GM21528 (cell line): Measurements from ENCODE around the gene GPR135.

Experiments
- ATAC-seq: cut with Tn5 transposase; IDR thresholded peaks from one replicate; pipeline ENCODE4 v1.9.1; 2021; ENCODE audit warnings: mild to moderate bottlenecking, moderate library complexity; ENCODE audit not compliant: unreplicated experiment, low FRiP score

The GPR135 gene, protein sequence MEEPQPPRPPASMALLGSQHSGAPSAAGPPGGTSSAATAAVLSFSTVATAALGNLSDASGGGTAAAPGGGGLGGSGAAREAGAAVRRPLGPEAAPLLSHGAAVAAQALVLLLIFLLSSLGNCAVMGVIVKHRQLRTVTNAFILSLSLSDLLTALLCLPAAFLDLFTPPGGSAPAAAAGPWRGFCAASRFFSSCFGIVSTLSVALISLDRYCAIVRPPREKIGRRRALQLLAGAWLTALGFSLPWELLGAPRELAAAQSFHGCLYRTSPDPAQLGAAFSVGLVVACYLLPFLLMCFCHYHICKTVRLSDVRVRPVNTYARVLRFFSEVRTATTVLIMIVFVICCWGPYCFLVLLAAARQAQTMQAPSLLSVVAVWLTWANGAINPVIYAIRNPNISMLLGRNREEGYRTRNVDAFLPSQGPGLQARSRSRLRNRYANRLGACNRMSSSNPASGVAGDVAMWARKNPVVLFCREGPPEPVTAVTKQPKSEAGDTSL

DNA sequence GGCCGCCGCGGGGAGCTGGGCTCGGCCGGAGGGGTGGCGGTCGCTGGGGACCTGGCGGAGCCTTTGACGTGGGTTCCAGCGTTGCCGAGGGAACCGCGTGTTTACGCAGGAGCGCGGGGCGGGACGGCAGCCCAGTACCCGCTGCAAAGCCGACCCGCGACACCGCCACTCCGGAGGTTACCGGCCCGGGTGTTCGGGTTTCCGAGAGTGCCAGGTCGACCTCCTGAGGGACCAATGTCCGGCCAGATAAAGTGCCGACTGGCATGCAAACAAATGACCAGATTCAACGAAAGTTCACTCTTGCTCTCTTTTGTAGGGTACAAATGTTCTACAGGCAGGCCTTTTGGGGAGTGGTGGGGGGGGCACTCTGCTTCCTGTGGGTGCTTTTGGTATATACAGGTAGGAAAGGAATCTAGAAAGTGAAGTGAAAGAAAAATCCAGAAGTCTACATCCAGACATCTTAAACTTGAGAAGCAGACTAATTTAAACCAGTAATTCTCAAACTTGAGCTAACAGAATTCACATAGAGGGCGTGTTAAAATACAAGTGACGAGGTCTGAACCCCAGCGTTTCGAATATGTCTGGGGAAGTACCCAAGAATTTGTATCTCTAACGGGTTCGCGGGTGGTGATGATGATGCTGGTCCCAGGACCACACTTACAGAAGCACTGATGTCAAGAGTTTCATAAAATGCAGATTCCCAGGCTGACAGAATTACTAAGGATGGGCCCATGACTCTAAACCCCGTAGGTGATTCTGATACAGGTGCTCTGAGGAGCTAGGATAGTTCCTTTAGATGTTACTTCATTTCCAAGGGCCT lies at the start of gene GPR135:
GPR135 (minus strand) TSS at position 65 of the 820 bp plus-strand sequence. CDS start 154 bp downstream, outside the sequence.
- ATAC-seq: peak; percentile 38

DNA sequence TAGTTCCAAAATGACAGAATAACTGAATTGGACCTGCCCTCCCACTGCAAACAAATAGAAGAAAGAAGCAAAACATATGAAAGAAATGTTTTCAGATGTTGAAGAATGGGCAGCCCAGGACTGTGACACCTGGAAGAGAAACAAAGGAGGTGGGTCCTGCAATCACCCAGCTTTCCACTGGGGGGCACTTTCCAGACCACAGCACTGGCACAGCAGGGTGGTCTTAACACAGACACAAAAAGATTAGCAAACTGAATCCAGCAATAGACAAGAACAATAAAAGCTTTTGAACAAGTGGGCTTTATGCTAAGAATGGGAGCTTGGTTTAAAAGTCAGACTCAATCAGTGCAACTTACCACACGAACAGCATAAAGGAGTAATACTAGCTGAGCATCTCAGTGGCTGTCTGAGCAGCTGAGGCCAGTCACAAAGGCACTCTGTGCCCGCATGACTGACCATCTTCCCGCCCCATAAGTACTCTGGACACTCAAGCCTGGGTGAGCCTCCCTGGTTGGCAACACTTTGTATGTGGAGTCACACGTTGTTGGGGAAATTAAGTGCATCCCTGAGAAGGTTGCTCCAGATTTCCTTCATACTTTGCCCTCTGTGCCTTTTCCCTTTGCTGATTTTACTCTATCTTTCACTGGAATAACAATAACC lies 46.9 kb upstream of the GPR135 start:
- no peak for ATAC-seq

DNA sequence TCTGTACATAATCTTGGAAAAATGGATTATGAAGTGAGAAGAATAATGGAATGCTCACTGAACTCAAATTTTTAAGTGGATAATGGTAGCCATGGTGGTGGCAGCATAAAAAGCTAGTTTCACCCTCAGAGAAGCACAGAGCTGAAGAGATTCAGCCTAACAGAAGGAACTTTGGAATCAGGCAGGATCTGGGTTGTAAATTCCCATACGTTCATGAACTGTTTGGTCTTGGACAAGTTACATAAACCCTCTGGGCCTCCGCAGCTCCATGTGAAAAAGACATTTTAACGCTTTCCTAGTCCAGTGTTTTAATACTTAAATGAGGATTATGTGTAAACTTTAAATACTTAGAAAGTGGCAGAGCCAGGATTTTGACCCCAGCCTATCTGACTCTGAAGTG lies 45.8 kb upstream of the GPR135 start:
- no peak for ATAC-seq

DNA sequence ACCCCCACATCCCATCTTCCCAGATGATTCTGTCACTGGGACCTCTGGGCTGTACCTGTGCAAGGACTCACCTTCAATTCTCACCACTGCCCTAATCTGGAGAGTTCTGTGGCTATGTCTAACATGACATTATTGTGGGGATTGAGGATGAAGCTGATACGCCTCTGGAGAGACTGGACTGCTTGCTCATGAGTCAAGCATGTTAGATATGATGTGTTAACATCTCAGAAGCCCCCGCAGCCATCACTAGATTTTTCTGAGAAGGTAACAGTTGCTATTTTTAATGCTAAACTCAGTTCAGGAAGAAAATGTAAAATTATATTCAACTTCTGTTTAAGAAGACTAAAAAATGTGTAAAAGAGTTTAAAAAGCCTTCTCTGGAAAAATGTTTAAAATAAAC lies 44.8 kb upstream of the GPR135 start:
- no peak for ATAC-seq

DNA sequence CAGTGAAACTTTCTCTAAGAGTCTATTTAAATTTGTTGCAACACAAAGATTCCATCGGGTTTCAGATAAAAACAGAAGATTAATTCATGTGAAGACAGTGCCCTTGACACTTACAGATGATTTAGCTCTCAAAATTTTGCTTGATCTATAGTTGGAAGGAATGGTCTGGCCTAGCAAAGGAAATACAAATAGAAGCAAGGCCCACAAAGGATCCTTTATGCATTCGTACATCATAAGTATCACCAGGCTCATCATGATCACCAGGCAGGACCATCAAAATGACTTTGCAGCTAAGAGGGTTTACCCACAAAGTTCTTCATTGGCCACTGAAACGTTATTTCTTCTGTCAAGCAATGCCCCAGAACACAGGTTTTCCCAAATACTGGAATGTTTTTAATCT lies 43.9 kb upstream of the GPR135 start:
- ATAC-seq: no peak

DNA sequence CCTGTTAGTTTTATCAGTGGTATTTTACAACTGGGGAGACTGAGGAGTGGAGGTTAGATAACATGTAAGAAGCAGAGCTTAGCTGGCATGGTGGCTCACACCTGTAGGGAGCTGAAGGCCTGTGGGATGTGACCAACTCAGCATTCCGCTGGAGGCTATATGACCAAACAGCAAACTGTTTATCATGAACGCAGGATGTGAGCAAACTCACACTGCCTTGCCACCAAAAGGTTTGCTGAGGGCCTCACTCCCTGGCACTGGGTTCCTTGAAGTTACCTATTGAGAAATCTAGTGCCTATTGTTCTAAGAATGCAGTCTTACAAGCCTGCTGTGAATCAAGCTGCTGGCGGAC lies 42.5 kb upstream of the GPR135 start:
- no peak for ATAC-seq

DNA sequence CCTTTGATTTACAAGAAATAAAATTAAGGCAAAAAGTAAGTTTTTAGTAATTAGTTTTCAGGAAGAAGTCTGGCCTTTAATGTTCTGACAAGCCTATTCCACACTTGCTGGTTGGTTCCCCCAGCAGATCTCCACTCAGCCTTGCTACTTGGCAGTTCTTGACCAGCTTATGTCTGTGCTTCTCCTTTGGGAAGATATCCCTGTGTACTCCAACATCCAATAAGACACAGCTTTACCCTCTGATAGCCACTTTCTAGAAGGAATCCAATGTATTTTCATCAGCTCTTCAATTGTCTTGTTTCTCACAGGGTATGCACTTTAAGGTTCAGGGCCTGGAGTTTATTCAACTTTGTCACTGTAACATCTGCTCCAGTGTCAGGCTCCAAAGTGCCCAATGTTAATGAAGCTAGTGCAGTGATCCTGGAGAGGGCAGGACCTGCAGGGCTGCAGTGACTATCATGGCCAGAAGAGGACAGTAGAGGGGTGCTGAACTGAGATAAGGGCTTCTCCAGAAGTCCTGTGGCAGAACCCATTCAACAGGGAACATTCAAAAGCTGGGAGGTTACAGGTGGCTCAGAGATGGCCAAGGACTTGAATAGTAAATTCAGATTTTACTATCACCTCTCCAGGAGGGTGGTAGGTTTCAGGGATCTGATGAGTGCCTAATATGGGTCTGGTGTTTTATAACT lies 42.0 kb upstream of the GPR135 start:
- peak; percentile 81 for ATAC-seq

DNA sequence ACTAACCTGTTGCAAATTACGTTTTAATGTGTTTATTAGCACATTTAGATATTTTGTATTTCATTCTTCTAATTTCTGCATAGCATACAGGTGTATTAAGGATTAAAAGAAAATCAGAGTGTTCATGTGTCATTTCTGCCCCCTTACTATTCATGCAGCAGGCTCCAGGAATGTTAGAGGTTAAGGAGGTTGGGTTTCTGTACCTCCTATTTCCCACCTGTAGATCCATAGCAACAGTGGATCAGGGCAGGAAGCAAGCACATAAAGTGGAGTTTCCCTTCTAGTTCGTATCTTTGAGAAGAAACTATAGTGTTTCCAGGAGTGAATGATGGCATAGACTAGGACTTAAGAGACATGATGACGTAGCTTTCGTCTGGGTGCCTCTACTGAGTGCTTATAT lies 38.1 kb upstream of the GPR135 start:
- ATAC-seq: no peak

DNA sequence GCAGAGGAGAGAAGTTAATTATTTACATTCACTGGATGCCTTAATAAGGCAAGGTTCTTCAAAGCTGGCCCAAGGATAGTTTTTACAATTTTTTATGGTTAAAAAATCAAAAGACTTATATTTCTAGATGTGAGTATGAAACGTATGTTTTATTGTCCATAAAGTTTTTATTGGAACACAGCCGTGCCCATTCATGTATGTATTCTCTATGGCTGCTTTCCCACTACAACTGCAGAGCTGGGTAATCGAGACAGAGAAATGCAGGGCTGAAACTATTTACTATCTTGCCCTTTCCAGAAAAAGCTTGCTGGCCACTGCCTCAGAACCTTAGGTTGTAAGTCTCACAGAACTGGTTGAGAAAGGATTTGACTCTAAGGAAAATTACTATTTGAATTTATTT lies 35.6 kb upstream of the GPR135 start:
- no peak for ATAC-seq

DNA sequence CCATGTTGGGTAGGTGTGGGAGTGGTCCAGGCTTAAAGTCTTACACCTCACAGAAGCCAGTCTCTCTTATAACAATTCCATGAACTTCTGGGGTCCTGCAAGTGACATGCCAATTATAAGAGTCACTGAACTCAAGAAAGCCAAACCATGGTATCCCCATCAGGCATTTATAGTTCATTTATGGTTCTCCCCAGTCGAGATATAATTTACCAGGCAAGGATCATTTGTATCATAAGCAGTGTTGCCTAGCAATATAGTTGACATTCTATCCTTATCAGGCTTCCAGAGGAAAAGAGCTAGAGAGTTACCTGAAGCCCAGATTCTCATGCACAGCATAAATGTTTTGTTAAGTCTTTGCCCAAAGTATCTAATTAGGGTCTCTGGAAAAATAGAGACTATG lies 27.2 kb upstream of the GPR135 start:
- ATAC-seq: no peak

DNA sequence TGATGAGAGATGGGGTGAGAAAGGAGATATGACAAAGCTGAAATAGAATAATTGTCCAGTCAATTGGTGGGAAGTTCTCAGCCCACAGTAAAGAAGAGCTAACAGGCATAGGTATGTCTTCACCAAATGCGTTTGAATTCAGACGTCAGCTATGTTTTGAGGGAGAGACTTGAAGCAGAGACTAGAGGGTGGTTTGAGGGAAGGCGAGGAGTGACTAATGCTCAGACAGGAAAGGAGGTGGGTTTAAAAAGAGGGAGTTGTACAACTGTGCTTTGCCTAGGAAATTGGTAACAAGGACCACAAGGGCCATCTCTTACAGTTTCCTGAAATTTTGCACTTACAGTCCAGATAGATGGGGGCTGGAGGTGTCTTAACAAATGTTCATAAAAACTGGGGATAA lies 25.6 kb upstream of the GPR135 start:
- no peak for ATAC-seq

DNA sequence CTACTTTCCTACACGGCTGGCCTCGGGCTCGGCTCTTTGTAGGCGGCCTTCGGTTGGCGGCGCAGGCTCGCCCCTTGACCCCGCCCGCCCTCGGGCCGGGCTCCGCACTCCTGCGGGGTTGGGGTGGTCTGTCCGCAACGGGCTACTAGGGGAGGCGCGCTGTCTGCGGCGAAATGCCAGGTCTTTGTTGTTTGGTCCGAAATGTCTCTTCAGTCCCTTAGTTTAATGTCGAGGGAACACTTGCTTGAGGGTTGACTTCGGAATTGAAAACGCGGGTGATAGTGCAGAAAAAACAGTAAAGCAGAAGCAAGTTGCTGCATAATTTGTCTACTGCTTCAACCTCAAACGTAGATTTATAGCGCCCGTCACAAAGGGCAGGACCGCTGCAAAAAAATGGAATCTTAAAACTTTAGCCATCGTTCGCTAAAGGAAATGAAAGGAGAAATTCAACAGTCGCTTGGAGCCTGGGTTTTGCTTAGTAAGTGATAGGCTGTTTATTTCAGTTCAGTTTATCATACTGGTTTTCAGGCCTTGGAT lies 19.5 kb upstream of the GPR135 start:
- peak; percentile 53 for ATAC-seq

DNA sequence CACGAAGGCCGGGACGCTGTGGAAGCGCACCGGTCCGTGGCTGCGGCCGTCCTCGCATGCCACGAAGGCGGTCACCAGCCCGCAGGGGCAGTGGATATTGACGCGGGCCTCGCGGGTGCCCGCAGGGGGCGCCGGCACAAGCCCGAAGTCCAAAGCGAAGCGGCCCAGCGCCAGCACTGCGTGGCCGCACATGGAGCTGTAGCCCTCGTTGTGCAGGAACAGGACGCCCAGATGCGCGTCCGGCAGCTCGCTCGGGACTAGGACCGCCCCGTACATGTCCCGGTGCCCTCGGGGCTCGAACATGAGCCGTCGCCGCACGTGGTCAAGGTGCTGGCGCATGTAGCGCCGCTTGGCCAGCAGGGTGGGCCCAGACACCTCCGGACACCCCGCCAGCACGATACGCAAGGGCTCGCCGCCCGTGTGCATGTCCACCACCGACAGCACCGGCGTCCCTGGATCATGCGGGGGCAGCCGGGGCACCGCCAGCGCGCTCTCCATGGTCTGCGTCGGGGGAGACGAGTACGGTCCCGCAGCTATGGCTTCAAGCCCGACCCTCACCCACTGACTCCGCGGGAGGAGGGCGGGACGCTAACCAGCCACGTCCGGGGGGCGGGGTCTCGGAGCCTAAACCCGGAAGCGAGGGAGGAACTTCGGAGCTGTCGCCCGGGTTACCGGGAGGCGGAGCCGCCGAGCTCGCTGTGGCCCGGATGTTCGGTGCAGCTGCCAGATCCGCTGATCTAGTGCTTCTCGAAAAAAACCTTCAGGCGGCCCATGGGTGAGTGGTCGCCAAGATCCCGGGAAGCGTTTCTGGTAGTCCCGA lies 18.8 kb upstream of the GPR135 start, which contains the start of the genes JKAMP and L3HYPDH:
JKAMP (plus strand) TSS at position 699 of the 820 bp plus-strand sequence; CDS start at position 772, 73 bp downstream.
L3HYPDH (minus strand) TSS at position 590 of the 820 bp plus-strand sequence; CDS start at position 498, 92 bp downstream.
- ATAC-seq: peak; percentile 96

DNA sequence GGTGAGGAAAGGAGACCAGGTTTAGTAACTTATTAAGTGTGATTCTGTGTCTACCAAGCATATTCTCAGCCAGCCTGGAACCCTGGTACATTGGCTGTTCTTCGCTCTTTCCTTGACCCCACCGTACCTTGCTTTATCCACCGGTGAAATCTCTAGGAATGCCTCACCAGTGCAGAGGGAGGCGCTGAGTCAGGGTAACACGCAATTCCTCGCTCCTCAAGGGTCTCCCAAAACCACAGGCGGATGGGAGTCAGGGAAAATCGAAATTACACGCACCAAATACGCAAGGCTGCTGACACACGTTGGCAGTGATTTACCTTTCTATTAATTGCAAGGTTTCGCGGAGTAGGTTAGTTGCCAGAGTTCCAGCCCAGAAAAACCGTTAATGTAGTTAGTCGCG lies 18.2 kb upstream of the GPR135 start:
- ATAC-seq: no peak

DNA sequence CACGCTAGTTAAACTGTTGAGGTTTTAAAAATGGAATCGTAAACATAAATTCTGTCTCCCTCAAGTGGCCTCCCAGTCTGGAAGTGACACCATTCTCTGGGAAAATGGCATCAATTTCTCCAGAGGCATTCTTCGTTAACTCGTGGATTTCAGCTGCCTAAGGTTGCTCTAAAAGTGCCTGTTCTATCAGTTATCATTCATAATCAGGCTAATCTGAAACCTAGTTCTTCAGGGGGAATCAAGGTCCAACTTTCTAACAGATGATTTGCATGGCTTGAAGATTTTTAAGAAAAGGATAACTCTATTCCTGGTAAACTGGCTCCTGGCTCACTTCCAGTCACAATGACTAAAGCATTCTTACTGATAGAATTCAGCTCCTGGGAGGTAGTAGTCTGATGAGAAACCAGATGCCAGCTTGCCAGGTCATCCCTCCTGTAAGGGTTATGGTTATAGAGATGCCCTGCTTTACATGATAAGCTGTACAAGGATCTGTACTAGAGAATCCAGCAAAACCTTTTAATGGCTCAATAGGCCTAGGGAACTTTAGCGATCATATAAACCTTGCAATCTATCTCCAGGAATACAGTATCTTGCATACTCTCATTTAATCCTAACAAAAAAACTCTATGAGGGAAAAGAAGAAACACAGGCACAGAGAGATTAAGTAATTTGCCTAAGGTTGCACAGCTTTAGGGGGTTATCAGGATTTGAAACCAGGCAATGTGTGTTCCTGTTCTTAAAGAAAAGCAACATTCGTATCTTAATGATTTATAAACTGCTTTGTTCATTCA lies 17.6 kb upstream of the GPR135 start:
- no peak for ATAC-seq

DNA sequence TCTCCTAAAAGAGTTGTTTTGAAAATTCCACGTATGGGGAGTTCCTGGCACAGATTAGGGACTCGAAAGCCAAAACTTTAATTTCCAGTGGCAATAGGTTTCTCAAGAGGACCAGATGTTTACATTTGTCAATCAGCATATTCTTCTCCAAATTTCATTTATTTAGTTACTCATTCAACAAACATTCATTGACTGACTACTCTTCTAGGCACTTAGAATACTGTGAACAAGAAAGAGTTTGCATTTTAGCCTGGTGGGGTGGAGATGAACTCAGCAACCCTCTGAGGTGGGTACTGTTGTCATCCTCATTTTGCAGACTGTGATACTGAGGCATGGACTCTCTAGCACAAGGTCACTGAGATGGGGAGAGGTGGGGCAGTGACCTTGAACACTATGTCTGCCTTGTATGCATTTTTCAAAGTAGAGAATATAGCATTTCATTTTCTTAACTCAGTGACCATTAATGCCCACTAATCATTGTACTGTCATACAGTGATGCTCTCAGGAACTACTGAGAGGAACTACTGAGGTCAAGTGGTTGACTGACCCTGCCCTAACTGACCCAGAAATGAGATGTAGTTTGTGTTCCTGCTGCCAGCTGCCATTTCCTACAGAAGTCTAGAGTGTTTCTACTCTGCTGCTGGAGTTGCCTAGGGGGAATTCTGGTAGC lies 16.8 kb upstream of the GPR135 start:
- ATAC-seq: no peak

DNA sequence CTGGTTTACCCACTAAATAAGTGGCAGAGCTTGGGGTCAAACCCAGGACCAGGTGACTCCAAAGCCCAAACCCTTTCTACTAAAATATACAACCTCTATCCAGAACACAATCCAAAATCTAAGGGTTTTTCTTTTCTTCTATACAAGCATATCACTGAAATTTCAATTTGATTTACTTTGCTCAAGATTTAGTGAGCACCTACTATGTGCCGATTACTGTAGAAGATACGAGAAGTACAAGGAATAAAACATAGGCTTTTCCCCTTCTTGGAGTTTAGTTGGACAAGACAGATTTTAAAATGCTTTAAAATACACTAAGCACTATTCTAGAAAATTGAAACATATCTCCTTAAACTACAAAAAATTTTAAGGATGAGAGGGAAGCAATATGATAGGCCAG lies 16.2 kb upstream of the GPR135 start:
- no peak for ATAC-seq

DNA sequence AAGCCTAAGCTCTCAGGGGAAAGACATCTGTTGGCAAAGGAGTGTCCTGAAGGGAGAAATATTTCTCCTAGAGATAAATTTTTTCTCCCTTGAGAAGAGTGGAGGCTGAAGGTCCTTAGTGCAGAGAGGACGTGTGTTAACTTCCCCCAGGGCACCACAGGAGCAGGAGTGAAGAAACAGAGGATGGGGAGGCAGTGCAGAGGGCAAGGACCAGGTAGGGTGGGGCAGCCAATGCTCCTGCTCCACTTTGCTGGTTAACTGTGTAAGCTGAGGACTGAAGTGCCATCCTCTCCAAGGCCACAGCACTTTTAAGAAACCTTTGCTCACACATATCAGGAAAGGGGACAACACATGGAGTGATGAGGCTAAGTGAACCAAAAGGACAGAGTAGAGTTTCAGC lies 15.0 kb upstream of the GPR135 start:
- ATAC-seq: no peak
